NCI-H146 (cell line): ENCODE results near the gene CHN2.

Experiments
- DNase-seq: peaks from one replicate; lab custom pipeline; 2025; lab: John Stamatoyannopoulos, UW

CHN2 gene

DNA sequence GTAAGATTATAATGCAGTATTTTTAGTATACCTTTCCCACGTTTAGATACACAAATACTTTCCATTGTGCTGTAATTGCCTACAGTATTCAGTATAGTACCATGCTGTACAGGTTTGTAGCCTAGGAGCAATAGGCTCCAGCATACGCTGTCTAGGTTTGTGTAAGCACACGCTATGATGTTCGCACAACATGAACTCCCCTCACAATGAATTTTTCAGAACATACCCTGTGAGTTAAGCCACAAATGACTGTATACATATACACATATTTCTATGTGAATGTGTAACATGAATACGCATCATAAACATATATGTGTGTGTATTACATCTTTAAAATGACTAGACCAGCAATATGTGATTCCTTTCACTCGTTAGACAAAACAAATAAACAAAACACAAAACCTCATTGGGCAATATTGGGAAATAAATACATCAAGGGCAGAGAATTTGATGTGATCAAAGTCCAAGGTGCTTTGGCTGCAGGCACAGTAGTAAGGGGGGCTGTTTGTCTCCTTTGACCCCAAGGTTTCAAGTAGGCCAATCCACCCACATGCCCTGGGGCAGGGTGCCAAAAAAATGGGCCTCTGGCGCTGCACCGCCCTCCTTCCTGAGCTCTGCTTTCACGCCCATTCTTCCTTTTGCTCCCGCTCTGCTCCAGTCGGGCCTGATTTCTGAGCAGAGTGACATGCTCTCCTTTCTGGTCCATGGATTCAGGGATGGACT, 33.9 kb downstream of the CHN2 start:
- no peak for DNase-seq

DNA sequence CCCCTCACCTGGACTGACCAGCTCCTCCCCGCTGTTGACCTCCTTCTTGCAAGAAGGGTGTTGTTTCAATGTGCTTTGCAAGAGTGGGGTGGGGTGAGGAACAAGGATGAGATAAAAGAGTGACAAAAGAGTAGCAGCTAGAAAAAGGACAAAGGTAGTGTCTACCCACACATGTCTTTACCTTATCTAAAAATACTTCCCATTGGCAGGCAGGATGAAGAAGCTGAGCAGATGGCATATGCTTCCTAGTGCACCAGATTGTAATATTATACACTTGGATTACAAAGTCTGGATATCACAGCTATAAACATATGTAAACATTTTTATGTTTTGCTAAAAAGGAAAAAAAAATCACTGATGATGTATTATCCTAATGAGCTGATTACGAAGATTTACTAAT, 34.5 kb downstream of the CHN2 start:
- DNase-seq = no peak

DNA sequence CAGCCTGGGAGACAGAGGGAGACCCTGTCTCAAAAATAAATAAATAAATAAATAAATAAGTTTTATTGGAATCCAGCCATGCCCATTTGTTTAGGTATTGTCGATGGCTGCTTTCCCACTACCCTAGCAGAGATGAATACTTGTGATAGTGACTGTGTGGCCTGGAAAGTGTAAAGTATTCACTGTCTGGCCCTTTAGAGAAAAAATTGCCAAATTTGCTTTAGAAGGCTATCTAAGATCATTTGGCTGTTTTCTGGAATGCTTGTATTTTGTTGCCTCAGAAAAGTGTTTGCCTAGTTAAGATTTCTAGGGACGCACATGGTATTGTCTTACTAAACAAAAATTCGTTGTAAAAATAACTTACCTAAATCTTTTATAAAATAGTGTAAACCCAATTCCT, 35.4 kb downstream of the CHN2 start:
- no peak for DNase-seq

DNA sequence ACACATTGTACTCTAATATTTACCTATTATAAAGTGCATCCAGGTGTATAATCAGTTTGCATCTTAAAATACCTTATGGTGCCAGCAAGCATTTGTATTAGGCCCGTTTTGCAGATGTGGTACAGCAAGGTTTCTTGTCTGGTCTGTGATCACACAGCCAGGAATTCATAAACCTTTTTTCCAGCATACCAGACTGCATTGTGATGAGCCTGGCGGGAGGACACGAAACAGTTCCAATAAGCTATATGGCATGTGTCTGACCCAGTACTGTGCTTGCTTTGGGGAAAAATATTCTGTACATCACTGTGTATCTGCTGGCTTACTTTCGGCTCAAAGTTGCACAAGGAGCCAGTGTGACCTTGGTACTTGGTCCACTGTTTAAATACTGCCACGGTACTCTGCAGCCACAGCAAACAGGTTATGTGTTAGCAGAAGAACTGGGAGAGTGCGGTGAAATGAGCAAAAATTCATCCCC, 36.3 kb downstream of the CHN2 start:
- no peak for DNase-seq

DNA sequence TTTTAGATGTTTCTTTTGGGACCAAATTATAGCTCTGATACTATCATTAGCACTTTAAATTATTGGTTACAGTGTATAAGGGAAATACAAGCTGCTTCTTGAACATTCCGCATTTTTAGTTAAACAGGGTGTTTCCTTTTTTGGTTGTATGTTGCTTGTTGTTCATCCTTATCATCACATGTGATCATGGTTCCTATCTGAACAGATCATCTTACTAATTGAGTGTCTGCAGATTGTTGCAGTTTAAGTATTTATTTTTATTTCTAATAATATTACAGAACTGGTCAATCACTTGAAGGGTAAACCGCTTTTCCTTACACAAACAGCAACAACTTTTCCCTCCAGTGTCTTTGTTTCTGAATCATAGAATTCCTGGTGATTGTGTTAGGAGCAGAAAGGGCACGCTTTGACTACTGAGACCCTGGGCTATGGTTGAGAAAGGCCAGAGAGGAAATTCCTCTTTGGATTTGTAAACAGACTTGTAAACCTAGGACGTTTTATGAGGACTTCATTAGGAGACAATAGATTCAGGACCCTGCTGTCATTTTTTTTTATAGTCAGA, 37.2 kb downstream of the CHN2 start:
- DNase-seq = no peak

DNA sequence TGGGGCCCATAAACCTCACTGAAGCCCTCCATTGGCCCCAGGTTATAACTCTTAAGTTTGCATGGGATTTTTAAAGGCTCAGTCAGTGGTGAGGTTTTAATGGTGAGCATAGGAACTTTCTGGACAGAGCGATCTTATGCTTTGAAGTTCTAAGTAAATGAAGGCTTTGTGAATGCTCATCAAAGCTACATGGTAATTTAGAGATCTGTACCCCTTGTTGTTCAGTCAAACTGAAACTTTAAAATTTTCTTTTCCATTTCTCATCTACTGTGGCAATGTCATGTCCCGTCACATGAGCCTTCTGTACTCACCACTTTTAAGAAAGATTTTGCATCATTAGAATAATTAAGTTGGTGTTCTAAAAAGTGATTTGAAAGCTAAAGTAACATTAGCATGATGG, 39.9 kb downstream of the CHN2 start:
- DNase-seq = no peak

DNA sequence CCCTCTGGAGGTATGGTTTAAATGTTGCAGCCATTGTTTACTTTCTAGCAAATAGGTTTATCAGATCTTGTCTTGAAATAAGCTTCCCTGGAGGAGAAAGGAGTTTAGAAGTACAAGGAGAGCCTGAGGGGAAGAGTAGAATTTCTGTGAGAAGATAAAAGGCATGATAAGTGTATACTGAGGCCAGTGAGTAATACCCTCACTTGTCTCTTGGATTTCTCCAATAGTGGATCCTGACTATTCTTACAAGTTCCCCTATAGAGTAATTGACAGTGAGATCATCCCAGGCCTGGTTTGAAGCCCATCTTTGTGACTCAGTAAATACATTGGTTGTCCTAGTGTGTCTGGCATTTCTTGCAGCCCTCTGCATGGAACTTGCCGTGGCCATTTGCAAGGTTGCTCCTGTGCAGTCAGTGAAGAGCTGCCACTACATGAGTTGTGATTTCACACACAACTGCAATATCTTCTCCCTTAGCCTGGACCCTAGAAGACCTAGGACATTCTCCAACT, 41.6 kb downstream of the CHN2 start:
- no peak for DNase-seq

DNA sequence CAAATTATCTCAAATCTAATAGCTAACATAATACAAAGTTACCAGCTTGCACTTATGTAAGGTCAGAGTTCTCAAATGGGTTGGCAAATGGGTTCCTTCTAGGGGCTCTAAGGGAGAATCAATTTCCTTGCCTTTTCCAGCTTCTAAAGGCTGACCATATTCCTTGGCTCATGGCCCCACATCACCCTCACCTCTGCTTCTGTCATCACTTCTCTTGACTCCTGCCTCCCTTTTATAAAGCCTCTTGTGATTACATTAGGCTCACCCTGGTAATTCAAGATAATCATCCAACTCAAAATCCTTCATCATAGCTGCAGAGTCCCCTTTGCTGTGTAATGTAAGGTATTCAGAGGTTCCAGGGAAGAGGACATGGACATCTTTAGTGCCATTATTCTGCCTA, 42.1 kb downstream of the CHN2 start:
- no peak for DNase-seq

DNA sequence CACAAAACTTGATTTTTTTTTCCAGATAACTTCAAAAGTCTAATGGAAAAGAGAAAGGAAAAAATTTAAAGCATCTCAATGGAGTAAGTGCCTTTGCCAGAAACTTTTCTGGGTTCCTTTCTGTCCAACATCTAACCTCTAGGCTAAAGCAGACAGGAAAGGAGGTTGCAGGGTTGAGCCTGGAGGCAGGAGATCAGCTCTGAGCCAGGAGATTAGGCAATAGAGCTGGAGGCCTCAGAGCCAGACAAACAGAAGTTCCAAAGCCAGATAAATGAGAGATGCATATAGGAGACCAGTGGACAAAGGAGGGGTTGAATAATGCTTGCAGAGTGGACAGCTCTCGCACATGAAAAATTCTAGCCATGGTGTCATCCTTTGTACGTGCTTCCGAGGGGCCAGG, 42.9 kb downstream of the CHN2 start:
- no peak for DNase-seq

DNA sequence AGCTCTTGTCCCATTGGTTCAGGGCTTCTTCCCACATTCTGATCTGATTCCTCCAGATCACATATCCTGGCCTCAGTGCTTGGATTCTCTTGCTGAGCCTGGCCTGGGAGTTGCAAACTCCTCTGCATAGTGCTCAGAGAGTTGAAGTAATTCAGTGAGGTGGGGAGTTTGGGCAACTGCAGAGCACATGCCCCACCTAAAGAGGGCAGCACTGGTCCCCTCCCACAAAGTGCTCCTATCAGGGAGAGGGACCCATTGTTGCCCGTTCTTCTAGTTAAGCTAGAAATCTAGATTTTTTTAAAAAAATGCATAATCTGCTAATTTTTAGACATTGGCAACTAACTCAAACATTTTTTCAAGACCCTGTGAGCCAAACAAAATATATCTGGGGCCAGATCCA, 45.1 kb downstream of the CHN2 start:
- peak; percentile 6 for DNase-seq

DNA sequence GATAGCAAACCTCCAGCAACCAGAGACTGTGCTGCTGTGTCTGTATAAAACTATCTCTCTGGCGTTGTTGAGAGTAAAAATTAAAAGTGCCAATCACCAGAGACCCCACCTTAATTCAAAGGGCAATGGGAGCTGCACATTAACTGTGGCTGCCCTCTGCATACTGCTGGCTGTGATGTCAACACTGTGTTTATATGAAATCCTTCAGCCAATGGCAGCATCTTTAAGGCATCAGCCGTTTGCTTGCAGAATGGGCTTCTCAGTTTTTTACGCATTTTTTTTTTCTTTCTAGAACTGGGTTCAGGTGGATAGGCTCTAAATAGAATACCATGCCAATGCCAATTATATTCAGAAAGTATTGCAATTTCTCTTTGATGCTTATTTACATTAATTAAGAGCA, 47.7 kb downstream of the CHN2 start:
- no peak for DNase-seq

DNA sequence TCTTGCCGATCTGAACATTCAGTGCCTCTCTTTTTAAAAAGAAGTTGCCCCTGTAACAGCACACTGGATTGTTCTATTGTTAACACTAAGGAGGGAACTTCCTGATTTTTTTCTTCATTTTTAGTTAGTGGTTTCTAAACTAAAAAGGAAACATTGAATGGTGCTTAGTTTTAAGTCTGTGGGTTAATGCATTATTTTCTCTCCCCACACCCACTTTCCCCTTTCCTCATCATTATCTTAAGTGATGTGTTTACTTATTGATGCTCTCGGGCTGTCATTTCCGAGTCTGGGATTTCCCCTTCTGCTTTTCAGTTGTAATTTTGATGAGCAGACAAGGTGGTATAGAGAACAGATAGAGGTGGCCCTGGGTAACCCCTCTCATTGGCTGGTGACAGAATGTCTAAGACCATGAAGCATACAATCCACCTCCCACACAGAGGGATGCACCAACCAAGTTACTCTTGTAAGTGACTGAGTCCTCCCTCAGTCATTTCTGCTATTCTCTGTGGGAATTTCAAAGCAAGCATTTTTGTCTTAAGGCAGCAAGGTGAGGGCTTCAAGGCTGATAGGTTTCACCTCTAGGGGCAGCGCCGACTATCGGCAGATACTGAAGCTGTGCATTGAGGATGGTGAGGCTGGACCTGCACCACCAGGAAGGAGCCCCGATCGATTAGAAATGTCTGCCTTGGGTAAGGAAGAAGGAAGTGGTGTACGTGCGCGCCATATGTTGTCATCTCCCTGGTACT, 49.5 kb downstream of the CHN2 start:
- no peak for DNase-seq

DNA sequence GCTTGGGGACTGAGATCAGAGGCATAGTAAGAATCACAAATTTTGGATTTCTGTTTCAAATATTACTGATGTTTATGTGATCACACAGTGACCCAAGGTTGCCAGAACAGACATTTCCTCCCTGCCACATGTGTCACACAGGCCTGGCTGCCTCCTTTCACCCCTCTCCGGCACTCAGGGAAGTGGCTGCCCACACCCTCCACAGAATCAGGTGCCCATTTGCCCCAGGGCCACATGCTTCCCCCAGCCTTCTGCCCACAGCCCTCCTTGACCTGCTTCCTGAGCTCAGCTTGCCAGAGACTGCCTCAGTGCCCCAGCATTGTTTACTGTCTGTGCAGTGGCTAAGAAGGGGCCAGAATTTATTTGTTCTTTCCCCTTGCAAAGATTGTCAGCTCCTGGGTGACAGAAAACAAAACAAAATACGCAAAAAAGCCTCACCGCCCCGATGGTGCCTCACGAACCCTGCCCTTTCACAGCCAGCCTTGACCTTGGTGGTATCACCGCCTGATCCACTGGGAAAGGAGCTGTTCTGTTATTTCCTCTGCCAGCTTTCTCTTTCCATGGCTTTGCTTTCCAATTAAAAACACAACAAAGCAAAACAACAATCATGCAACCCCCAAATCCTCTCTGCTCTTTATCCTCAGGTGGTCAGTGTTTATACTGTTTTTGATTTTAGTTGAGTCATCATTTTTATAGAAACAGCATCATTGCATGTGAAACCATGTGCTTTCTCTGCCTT, 52.8 kb downstream of the CHN2 start:
- no peak for DNase-seq

DNA sequence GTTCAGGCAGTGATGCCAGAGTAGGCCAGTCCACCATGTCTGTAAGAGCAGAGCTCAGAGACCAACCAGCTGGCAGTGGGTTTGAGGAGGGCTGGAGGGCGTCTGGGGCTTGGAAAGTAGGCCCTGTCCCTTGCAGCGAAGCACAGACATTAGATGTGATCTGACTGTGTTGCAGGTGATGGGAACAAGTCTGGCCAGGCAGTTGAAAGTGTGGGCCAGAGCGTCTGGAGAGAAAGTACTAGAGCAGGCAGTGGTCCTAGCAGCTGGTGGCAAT, 53.3 kb downstream of the CHN2 start:
- no peak for DNase-seq

DNA sequence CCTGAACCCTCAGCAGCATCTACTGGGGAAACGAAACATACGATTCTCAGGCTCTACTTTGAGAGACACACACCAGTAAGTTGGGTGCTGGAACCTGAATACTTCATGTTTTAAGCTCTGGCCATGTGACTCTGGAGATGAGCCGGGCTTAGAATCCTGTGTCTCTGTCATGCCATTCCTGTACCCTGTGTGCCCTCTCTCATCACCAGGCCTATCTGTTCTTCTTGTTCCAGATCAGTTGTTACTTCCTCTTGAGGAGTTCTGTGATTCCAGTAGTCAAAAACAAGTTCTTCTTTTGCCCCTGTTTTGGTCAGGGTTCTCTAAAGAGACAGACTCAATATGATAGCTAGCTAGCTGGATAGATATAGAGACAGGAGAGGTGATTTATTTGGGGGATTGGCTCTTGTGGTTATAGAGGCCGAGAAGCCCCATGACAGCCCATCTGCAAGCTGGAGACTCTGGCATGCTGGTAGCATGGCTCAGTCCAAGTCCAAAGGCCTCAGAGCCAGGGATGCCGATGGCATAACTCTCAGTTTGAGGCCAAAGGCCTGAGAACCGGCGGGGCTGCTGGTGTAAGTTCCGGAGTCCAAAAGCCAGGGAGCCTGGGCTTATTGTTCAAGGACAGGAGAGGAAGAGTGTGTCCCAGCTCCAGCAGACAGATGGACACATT, 54.3 kb downstream of the CHN2 start:
- DNase-seq = no peak

DNA sequence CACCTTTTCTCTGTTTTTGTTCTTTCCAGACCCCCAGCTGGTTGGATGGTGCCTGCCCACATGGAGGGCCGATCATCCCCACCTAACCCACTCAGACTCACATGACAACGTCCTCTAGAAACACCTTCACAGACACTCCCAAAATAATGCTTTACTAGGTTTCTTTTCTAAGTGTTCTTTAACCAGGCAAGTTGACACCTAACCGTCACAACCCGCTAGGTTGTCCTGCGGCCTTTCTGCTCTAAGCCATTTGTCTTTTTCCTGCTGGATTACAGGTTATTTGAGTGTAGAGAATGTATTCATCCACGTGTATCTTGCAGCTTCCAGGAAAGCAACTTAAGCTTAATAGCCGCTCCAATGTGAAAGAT, 54.8 kb downstream of the CHN2 start:
- no peak for DNase-seq

DNA sequence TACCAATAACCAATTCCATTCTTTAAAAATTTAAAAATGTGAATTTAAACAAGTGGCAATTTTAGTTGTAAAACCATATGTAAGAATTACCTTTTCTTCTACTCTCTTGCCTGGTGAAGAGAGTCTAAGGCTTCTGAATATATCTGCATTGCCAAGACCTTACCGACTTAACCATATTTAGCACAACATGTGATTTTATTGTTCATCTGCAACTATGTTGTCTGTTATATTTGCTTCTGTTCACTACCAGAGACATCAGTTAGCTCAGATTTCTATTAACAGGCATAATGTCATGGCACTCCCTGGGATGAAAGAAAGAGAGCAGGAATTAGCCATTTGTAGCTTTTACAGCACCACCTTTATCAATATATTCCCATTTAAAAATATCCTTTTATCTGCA, 55.3 kb downstream of the CHN2 start:
- no peak for DNase-seq

DNA sequence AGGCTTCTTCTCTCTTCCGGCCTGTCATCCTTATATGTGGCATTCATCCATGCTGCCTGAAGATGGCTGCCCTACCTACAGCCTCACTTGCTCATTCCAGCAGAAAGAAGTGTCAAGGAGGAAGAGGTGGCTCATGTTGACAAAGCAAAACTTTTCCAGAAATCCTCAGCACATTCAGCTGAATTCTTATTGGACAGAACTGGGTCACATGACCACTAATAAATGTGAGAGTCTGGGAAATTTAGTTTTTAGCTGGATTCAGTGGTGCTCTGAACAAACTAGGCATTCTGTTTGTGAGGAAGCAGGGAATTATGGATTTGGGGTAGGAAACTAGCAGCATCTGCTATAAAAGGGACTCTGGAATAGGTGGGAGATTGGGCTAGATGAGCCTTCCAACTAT, 58.6 kb downstream of the CHN2 start:
- DNase-seq = no peak

DNA sequence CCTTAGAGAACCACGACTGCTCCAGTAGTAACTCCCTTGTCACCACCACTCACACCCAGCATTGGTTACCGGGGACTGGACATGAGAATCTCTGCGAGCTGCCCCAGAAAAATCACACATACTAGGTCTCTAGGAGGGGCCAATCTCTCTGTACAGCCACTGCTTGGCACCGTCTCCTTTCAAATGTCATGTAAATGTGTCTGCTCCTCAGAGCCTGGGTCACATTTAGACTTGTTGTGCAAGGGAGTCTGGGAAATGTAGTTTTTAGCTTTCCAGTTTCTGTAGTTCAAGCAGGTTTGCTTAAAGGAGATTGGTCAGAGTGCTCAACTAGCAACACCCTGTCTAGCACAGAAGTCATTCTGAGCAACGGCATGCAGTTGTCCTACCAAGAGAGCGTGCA, 60.0 kb downstream of the CHN2 start:
- DNase-seq = no peak

DNA sequence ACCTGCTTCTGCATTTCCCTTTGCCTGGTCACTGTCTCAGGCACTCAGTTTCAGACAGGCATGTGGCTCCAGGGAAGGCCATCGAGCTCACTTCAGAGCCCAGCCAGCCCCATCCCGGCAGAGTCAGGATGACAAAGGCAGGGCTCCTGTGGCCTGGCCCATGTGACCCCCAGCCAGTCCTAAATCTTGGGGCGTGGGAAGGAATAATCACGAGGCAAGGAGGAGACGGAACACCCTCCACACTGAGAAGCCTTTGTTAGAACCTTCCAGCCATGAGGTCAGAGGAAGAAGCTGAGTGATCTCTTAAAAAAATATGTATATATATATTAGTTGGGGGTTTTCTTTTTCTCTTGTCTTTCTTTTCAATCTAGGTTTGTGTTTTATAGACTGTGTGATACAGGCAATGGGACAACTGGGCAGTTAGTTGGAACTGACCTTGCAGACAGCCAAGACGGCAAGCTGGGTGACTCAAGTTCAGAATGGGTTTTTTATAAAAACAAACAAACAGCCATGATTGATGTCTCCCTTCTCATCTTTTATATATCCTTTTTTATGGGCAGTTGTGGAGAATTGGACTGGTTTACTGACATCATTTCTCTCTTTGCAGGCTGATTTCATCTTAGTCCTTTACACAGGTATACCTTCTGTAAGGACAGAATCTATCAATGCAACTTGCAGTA, 60.8 kb downstream of the CHN2 start:
- no peak for DNase-seq

DNA sequence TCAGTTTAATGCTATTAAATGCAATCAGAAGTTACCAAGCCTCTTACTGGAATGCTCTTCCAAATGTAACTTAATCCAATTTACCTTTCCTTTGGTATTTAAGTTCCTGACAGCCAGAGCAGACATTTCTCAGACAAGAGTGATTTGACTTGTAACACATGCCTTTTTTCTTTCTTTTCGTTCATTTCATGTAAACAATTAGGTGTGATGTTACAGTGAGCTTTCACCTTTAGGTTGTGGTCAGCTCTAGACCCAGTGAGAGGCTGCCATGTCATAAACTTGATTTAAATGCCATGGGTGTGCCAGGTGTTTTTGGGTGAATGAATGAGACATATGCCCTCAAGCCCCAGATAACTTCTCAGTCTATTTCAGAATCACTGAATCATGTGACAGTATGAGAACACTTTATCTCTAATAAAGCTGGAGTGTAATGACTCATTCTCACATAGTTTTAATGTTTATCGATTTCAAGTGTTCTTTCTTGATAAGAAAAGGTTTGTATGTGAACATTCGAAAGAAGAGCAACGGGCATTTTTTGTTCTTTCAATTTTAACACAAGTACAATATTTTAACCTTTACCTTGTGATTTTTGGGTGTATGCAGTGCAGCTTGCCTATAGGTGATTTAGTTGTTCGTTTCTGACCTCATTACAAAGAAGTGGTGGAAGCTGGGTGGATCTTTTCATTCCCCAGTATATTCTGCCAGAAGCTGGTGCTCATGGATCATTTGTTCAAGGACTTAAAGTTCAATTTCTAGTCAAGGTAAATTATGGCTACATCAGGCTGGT, 61.5 kb downstream of the CHN2 start:
- DNase-seq = no peak
